Measurements from ENCODE around the gene RGS10.

Gene RGS10

DNA sequence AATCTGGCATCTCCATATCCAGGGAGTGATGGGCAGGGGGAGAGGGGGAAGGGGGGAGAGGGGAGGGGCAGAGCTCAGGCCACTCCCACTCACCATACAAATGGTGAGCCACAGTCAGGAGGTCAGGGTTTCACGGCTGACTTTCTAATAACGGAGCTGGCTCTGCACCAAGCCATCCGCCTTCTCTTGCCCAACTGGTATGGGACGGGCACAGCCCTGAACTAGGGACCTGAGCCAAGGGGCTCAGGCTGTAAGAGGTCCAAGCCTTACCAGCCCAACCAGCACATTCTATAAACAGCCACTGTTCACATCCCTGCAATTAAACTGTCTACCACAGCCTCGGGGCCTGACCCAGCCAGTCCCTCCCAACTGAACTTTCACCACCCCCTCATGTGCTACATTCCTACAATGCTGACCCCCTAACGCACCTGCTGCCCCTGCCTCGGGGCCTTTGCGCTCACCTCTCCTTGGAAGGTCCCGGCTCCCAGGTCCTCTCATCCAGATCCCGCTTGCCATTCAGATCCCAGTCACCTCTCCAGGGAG is 32.5 kb downstream of the RGS10 start:
- H3K27ac ChIP-seq, result no peak overlapping the region
- DNase-seq, result no peak

GRCh38 chr10:119507115-119507514 is 35.4 kb downstream of the RGS10 start:
- no peaks in the 10 kb centered on the region for H3K27me3 ChIP-seq (ENCODE audit: insufficient read depth, low read depth, severe bottlenecking)
- no peak overlapping the region for H3K4me3 ChIP-seq (ENCODE audit: low read depth, low read length)
- H3K9me3 ChIP-seq (ENCODE audit: severe bottlenecking), result no peaks in the 10 kb centered on the region
- TF ChIP-seq, protein P1, sequence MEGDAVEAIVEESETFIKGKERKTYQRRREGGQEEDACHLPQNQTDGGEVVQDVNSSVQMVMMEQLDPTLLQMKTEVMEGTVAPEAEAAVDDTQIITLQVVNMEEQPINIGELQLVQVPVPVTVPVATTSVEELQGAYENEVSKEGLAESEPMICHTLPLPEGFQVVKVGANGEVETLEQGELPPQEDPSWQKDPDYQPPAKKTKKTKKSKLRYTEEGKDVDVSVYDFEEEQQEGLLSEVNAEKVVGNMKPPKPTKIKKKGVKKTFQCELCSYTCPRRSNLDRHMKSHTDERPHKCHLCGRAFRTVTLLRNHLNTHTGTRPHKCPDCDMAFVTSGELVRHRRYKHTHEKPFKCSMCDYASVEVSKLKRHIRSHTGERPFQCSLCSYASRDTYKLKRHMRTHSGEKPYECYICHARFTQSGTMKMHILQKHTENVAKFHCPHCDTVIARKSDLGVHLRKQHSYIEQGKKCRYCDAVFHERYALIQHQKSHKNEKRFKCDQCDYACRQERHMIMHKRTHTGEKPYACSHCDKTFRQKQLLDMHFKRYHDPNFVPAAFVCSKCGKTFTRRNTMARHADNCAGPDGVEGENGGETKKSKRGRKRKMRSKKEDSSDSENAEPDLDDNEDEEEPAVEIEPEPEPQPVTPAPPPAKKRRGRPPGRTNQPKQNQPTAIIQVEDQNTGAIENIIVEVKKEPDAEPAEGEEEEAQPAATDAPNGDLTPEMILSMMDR (IDR thresholded peaks at IDR 0.05; ENCODE audit: low read depth, low read length), result no peak
- peaks cover 13% of the 10 kb centered on the region for H3K36me3 ChIP-seq
- H3K27ac ChIP-seq, result no peak overlapping the region
- no peak for DNase-seq

More for the DNA sequence above, 32.5 kb downstream of the RGS10 start:
- Histone ChIP-seq H3K4me3 (ENCODE audit: low read depth, low read length) (no peak overlapping the region), H3K9me3 (ENCODE audit: severe bottlenecking) (no peaks in the 10 kb centered on the region), H3K27me3 (ENCODE audit: insufficient read depth, low read depth, severe bottlenecking) (no peaks in the 10 kb centered on the region), H3K36me3 (peaks cover 20% of the 10 kb centered on the region)
- TF ChIP-seq, protein P1 (IDR thresholded peaks at IDR 0.05; ENCODE audit: low read depth, low read length), result no peak

- H3K27ac ChIP-seq, result no peak overlapping the region
- H3K4me3 ChIP-seq (ENCODE audit: low read depth, low read length), result no peak overlapping the region
- H3K9me3 ChIP-seq (ENCODE audit: severe bottlenecking), result no peaks in the 10 kb centered on the region
- TF ChIP-seq, protein P1 (IDR thresholded peaks at IDR 0.05; ENCODE audit: low read depth, low read length), result no peak
- H3K36me3 ChIP-seq, result peaks cover 5% of the 10 kb centered on the region
- no peaks in the 10 kb centered on the region for H3K27me3 ChIP-seq (ENCODE audit: insufficient read depth, low read depth, severe bottlenecking)
- DNase-seq, result no peak
Observed at GRCh38 chr10:119505588-119506315, 36.8 kb downstream of the RGS10 start.

DNA sequence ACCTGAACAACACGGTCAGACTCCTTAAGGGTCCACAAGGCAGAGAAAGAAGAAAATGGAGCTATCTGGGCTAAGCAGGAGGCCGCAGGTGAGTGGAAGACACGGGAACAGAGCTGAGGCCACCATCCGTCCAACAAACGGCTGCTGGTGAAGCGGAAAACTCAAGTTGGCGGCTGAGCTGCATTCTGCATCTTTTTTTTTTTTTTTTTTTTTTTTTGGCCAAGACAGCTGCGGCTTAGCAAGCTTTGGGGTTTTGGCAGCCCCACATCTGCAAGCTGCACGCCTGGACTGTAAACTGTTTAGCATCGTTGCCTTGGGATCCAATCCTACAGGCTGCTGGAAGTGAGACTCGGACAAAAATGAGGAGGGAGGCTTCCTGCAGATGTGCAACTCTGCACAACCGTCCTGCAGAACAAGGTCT is 37.4 kb downstream of the RGS10 start:
- Histone ChIP-seq H3K27ac (no peak overlapping the region), H3K36me3 (peaks cover 5% of the 10 kb centered on the region)
- TF ChIP-seq, protein P1 (IDR thresholded peaks at IDR 0.05; ENCODE audit: low read depth, low read length), result no peak

DNA sequence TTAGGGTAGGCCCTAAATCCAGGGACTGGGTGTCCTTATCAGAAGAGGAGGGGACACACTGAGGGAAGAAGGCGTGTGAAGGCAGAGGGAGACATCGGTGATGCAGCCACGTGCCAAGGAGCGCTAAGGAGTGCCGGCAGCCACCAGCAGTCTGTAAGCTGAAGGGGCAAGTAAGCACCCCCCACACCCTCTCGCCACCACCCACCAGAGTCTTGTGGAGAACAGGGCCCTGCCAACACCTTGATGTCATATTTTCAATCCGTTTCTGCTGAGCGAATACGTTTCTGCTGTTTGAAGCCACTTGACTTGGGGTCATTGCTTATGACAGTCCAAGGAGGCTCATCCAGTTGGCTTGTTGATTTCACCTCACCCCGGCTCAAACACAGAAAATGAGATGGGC is 37.9 kb downstream of the RGS10 start:
- peak overlapping the region; percentile 57; the same call in 1 of the 2 replicates for H3K27ac ChIP-seq
- no peak for DNase-seq
- H3K9me3 ChIP-seq (ENCODE audit: severe bottlenecking), result no peaks in the 10 kb centered on the region
- peaks cover 5% of the 10 kb centered on the region for H3K36me3 ChIP-seq
- H3K4me3 ChIP-seq (ENCODE audit: low read depth, low read length), result no peak overlapping the region
- TF ChIP-seq, protein P1 (IDR thresholded peaks at IDR 0.05; ENCODE audit: low read depth, low read length), result no peak
- H3K27me3 ChIP-seq (ENCODE audit: insufficient read depth, low read depth, severe bottlenecking), result no peaks in the 10 kb centered on the region

More for the DNA sequence above, 37.4 kb downstream of the RGS10 start:
- no peaks in the 10 kb centered on the region for H3K27me3 ChIP-seq (ENCODE audit: insufficient read depth, low read depth, severe bottlenecking)
- DNase-seq, result no peak
- no peak overlapping the region for H3K4me3 ChIP-seq (ENCODE audit: low read depth, low read length)
- H3K9me3 ChIP-seq (ENCODE audit: severe bottlenecking), result no peaks in the 10 kb centered on the region

Measured in WERI-Rb-1 (cell line).